Frontal cortex (tissue), 4 donors: ENCODE data around the gene GRK1. TPM values are rescaled to one million over a fixed set of nuclear protein-coding genes. Genes with fewer than 3 reads are reported as not detected.

Experiments used
- DNase-seq, 2 donors: peaks; one replicate each; pipeline ENCODE4 v3.0.0; 2012; ENCODE audit warnings: low spot score in 2 of 2
- FAIRE-seq: peaks from 2 replicates; lab custom pipeline; 2012; peaks lifted over from hg19 to GRCh38; lab: Jason Lieb, UNC
- total RNA-seq: library from RNA; depleted of rRNA; stranded (reverse); fragments of >200 nt; gene quantifications from one replicate; pipeline ENCODE4 v1.2.3, GENCODE V29; 2014
- donor health status: control.
- donor health status: control.
- donor health status: control.

GRK1 gene
- total RNA-seq, 1 donor from 2014 or later = under 0.01 TPM

- DNase-seq = no peak
- no peak for FAIRE-seq
These were observed 118.3 kb downstream of the GRK1 start for GRCh38 chr13:113785051-113786010.

- DNase-seq = no peak
These were observed 119.3 kb downstream of the GRK1 start for GRCh38 chr13:113786262-113786841.

More at GRCh38 chr13:113786262-113786841, 119.3 kb downstream of the GRK1 start:
- no peak for FAIRE-seq

Other genes with a start within 250 kb of the GRK1 start
- gene ADPRHL1, start 213.7 kb upstream of the GRK1 start, total RNA-seq = 1.2 TPM
- gene DCUN1D2, start 176.5 kb upstream of the GRK1 start, total RNA-seq = 11.8 TPM
- gene TFDP1, start 82.5 kb upstream of the GRK1 start, total RNA-seq = 32.2 TPM
- gene ATP4B, start 9.0 kb upstream of the GRK1 start, total RNA-seq = not detected
- gene TMEM255B, start 92.0 kb downstream of the GRK1 start, total RNA-seq = not detected
- gene GAS6, start 196.9 kb downstream of the GRK1 start, total RNA-seq = 20.4 TPM